Transverse colon (tissue), 4 donors: ENCODE data around the gene CDX4.

Source experiments
- POLR2AphosphoS5 ChIP-seq, 3 donors: sonication (generic); formaldehyde crosslinking; IDR thresholded peaks; one replicate each; pipeline ENCODE4 v1.6.1; 2016; ENCODE audit warnings: antibody characterized with exemption in 3 of 3
- TF ChIP-seq, protein P1 (sequence below), 5 experiments: fragments of 200-600 bp in 3 of 5; fragments of 450-650 bp in 2 of 5; sonication (generic) in 3 of 5; IDR thresholded peaks; 1 replicate in 2 of 5; 2 replicates in 3 of 5; pipeline ENCODE4 v1.5.1; 2016 to 2017; ENCODE audit warnings: antibody characterized with exemption in 5 of 5, inconsistent platforms in 3 of 5, mild to moderate bottlenecking in 2 of 5, moderate library complexity in 1 of 5

DNA sequence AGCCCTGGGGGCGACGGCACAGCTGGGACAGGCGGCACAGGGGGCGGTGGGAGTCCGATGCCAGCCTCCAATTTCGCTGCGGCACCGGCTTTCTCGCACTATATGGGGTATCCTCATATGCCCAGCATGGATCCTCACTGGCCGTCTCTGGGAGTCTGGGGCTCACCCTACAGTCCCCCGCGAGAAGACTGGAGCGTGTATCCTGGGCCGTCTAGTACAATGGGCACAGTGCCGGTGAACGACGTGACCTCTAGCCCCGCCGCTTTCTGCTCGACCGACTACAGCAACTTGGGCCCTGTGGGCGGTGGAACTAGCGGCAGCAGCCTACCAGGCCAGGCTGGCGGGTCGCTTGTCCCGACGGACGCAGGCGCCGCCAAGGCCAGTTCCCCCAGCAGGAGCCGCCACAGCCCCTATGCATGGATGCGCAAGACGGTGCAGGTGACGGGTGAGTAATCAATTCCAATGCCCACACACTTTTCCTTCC lies 500 bp downstream of the CDX4 start:
- TF ChIP-seq, protein P1, sequence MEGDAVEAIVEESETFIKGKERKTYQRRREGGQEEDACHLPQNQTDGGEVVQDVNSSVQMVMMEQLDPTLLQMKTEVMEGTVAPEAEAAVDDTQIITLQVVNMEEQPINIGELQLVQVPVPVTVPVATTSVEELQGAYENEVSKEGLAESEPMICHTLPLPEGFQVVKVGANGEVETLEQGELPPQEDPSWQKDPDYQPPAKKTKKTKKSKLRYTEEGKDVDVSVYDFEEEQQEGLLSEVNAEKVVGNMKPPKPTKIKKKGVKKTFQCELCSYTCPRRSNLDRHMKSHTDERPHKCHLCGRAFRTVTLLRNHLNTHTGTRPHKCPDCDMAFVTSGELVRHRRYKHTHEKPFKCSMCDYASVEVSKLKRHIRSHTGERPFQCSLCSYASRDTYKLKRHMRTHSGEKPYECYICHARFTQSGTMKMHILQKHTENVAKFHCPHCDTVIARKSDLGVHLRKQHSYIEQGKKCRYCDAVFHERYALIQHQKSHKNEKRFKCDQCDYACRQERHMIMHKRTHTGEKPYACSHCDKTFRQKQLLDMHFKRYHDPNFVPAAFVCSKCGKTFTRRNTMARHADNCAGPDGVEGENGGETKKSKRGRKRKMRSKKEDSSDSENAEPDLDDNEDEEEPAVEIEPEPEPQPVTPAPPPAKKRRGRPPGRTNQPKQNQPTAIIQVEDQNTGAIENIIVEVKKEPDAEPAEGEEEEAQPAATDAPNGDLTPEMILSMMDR (IDR thresholded peaks at IDR 0.05), result no peak
- no peak for TF ChIP-seq POLR2AphosphoS5 (IDR thresholded peaks at IDR 0.05)
